Lung (tissue), 12 donors: Measurements from ENCODE around the gene EIF4G1. TPM values are rescaled to one million over a fixed set of nuclear protein-coding genes. Genes with fewer than 3 reads are reported as not detected.

Experiments used
- ATAC-seq: fragments of 200-7000 bp; cut with Tn5 transposase; one replicate; pipeline ENCODE4 v1.9.1; 2020; ENCODE audit warnings: moderate number of reproducible peaks; ENCODE audit not compliant: insufficient read depth, low FRiP score
- DNase-seq, 3 donors: peaks; one replicate each; pipeline ENCODE4 v3.0.0-alpha.2; 2013 to 2017
- H3K27ac ChIP-seq, 2 donors: one replicate each; pipeline ENCODE4 v1.5.1; 2013; ENCODE audit warnings: mild to moderate bottlenecking in 2 of 2, moderate library complexity in 2 of 2, control low read depth in 1 of 2, inconsistent platforms in 1 of 2, low read depth in 1 of 2, low read length in 1 of 2
- H3K27me3 ChIP-seq, 3 donors: one replicate each; pipeline ENCODE4 v1.5.1; 2013; ENCODE audit warnings: low read length in 2 of 3; ENCODE audit not compliant: control insufficient read depth in 3 of 3, insufficient read depth in 3 of 3
- H3K36me3 ChIP-seq, 4 donors: one replicate each; pipeline ENCODE4 v1.5.1; 2013; ENCODE audit warnings: low read length in 4 of 4, mild to moderate bottlenecking in 1 of 4, moderate library complexity in 1 of 4; ENCODE audit not compliant: control insufficient read depth in 4 of 4, insufficient read depth in 4 of 4
- H3K4me1 ChIP-seq, 5 donors: one replicate each; pipeline ENCODE4 v1.5.1; 2013; ENCODE audit warnings: low read length in 5 of 5, mild to moderate bottlenecking in 2 of 5, moderate library complexity in 1 of 5; ENCODE audit not compliant: control insufficient read depth in 5 of 5, insufficient read depth in 5 of 5
- H3K4me3 ChIP-seq: one replicate; pipeline ENCODE4 v1.5.1; 2013; ENCODE audit warnings: mild to moderate bottlenecking, control low read depth, moderate library complexity
- H3K9ac ChIP-seq, 2 donors: one replicate each; pipeline ENCODE4 v1.5.1; 2013; ENCODE audit warnings: low read length in 2 of 2, control low read depth in 1 of 2; ENCODE audit not compliant: insufficient read depth in 1 of 2
- H3K9me3 ChIP-seq, 4 donors: one replicate each; pipeline ENCODE4 v1.5.1; 2013; ENCODE audit warnings: low read length in 3 of 4, mild to moderate bottlenecking in 1 of 4, moderate library complexity in 1 of 4; ENCODE audit not compliant: control insufficient read depth in 4 of 4, insufficient read depth in 3 of 4
- CTCF ChIP-seq: IDR thresholded peaks from 2 replicates; pipeline ENCODE4 v1.5.1; 2012; ENCODE audit warnings: mild to moderate bottlenecking; ENCODE audit errors: control extremely low read depth, extremely low read depth
- WGBS, 2 donors: extraction: QIAGEN DNeasy Blood & Tissue Kit; methylation state at CpG; one replicate each; pipeline ENCODE4 v1.1.7; 2013; 5-methylcytosine and 5-hydroxymethylcytosine counted together
- polyA plus RNA-seq, 2 donors: library from polyadenylated mRNA; stranded (reverse); fragments of 200-250 nt; gene quantifications; one replicate each; pipeline ENCODE4 v1.2.1, GENCODE V29; 2013
- total RNA-seq, 2 donors: library from RNA; depleted of rRNA in 1 of 2; stranded (reverse); fragments of >200 nt in 1 of 2; gene quantifications; one replicate each; pipeline ENCODE4 v1.2.1, GENCODE V29; 2014 to 2021
- donor health status: control.
- donor health status: control.
- donor health status: Bipolar disorder and iron deficiency.
- donor health status: healthy.
- donor health status: DM: yes; HTN: yes; CAD: no.

The EIF4G1 gene
- total and polyA plus RNA-seq, 4 donors = 201 to 419 (median 226) TPM

GRCh38 chr3:184355261-184356040 is 41.0 kb downstream of the EIF4G1 start:
- no peaks in the 10 kb centered on the region for H3K27me3 ChIP-seq
- no peak for DNase-seq
- H3K27ac ChIP-seq = no peak overlapping the region
- no peak for ATAC-seq
- H3K9me3 ChIP-seq = no peaks in the 10 kb centered on the region
- WGBS, 2 donors = 89 to 95% methylated on average over 18 of the region's 18 CpGs
- H3K36me3 ChIP-seq = peaks cover 0 to 13% (median 6%) of the 10 kb centered on the region in 4 donors
- peaks cover 0 to 21% (median 3%) of the 10 kb centered on the region in 5 donors for H3K4me1 ChIP-seq
- H3K9ac ChIP-seq = no peak overlapping the region
- TF ChIP-seq CTCF = no peak
- no peak overlapping the region for H3K4me3 ChIP-seq

GRCh38 chr3:184357248-184358123 is 43.1 kb downstream of the EIF4G1 start:
- DNase-seq = no peak
- WGBS, 2 donors = 92 to 93% methylated on average over 24 of the region's 24 CpGs
- ATAC-seq = no peak
- Histone ChIP-seq H3K36me3 (peaks cover 0 to 13% (median 4%) of the 10 kb centered on the region in 4 donors), H3K4me3 (no peak overlapping the region), H3K9ac (no peak overlapping the region), H3K27ac (no peak overlapping the region), H3K27me3 (no peaks in the 10 kb centered on the region), H3K4me1 (peaks cover 0 to 19% (median 8%) of the 10 kb centered on the region in 5 donors), H3K9me3 (no peaks in the 10 kb centered on the region)
- no peak for TF ChIP-seq CTCF

- ATAC-seq (no peak), DNase-seq (no peak)
- H3K27me3 ChIP-seq = no peaks in the 10 kb centered on the region
- peaks cover 0 to 13% (median 4%) of the 10 kb centered on the region in 4 donors for H3K36me3 ChIP-seq
- H3K9me3 ChIP-seq = no peaks in the 10 kb centered on the region
- no peak for TF ChIP-seq CTCF
- H3K27ac ChIP-seq = no peak overlapping the region
- H3K9ac ChIP-seq = no peak overlapping the region
- H3K4me3 ChIP-seq = no peak overlapping the region
- H3K4me1 ChIP-seq = peaks cover 0 to 19% (median 8%) of the 10 kb centered on the region in 5 donors
- 94 to 96% methylated on average over 12 of the region's 12 CpGs for WGBS, 2 donors
These were observed 43.8 kb downstream of the EIF4G1 start for GRCh38 chr3:184358124-184358767.
